ENCODE results near the gene SCN1B.
"Not testable (repeated sequence)": the region's sequence is repeated elsewhere in the genome, so short reads cannot be mapped to it uniquely, and the experiment has no call there.

SCN1B gene

DNA sequence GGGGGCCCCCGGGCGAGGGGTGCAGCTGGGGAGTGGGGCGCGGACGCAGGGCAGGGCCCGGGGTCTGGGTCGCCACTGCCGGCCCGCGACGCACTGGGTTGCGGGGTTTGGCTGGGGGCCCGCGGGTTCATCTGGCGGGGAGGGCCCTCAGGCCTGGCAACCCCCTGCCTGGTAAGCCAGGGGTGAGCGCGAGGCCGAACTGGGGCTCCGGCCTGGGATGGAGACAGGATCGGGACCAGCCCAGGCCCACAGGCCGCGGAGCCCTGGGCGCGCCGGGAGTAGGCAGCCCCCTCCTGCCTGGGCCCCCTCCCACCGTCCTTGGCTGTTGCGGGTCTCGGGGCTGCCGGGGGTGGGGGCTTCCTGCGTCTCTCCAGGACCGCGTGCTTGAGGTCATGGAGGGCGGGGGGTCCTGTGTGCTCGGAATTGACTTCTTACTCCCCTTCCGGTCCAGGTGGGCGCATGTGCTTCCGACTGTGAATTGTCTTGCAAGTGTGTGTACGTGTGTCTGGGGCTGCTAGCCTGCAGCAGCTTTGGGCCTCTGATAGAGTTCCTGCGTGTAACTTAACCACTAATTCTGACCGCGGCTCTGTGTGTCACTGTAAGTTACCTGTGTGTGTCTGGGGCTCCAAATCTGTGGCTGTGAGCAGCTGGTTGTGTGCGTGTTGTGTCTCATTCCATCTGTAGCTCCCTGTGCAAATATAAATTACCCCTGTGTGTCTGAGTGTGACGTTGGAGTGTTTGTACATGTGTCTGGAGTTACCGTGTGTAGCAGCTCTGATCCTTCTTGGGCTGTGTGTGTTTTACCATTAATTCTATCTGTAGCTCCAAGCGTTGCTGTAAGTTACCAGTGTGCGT is 29.4 kb upstream of the SCN1B start:
- no peak for DNase-seq (ENCODE audit: low spot score)

GRCh38 chr19:35002037-35002535 is 28.2 kb upstream of the SCN1B start:
- DNase-seq (ENCODE audit: low spot score), result no peak

DNA sequence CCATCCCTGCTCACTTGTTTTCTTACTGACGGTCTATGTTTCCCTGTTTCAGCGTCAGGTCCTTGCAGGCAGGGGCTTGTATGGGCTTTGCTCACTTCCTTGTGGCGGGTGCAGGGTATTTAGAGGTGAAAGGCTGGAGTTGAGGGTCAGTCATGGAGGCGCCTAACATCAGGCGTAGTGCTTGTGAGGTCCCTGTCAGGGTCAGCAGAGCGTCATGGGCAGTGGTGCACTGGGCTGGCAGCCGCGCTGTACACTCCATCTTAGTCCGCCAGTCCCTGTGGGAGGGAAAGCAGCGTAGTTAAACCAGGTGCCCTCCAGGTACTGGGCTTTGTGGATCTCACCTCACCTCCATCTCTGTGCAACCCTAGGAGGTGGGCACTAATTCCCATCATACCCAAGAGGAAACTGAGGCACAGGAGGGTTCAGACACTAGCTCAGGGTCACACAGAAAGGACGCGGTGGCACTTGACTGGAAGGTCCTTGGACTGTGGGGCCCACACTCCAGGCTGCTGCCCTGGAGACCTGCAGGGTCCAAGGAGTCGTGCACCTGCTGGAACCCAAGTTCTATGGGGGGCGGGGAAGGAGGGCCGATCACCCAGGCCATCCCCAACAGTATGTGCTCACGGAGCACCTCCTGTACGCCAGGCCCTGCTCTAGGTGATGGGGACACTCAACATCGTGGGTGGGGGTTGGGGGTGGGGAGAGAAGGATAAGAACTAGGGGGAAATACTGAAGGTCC is 25.6 kb upstream of the SCN1B start:
- DNase-seq (ENCODE audit: low spot score), result no peak

GRCh38 chr19:35005256-35005977 is 24.9 kb upstream of the SCN1B start:
- DNase-seq (ENCODE audit: low spot score), result no peak

DNA sequence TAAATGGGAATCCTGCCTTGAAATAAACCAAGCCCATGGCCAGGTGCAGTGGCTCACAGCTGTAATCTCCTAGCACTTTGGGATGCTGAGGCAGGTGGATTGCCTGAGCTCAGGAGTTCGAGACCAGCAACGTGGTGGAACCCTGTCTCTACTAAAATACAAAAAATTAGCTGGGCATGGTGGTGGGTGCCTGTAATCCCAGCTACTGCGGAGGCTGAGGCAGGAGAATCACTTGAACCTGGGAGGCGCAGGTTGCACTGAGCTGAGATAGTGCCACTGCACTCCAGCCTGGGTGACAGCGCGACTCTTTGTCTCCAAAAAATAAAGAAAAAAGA is 24.3 kb upstream of the SCN1B start:
- DNase-seq (ENCODE audit: low spot score), result not testable (repeated sequence)

DNA sequence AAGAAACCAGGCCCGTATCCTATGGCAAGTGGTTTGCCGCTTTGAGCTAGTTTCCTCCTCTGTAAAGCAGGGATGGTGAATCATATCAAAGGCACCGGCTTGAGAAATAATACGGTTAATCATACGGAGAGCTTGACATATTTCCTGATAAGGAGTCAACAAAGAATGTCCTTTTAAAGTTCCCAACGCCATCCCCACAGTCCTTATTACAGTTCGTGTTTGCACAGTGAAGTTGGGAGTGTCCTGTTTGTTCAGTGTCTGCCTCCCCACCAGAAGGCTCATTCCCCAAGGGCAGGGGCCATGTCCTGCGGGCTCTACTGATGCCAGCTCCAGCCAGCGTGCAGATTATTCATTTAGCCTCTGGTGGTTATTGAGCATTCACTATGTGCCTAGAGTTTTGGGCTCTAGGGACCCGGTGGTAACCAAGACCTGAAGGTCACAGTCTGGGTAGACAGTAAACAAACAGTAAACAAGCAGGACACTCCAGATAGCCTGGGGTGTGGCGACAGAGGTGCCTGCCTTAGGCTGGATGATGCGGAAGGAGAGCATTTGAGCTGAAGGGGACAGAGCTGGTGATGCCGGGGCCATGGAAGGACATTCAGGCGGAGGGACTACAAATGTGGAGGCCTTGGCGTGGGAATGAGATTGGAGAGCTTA is 23.8 kb upstream of the SCN1B start:
- peak; percentile 96 for DNase-seq (ENCODE audit: low spot score)

DNA sequence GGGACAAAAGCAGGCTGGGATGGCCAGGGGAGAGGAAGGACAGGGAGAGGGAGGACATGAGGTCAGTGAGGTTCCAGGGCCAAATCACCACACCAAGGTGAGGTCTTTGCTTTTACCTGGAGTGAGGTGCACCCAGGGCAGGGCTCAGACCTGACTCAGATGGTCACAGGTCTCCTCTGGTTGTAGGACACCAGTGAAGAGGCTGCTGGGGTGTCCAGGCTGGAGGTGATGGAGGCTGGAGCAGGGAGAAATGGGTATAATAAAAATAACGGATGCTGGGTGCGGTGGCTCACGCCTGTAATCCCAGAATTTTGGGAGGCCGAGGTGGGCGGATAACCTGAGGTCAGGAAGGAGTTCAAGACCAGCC is 23.3 kb upstream of the SCN1B start:
- DNase-seq (ENCODE audit: low spot score), result no peak

GRCh38 chr19:35007427-35007826 is 22.8 kb upstream of the SCN1B start:
- DNase-seq (ENCODE audit: low spot score), result not testable (repeated sequence)

DNA sequence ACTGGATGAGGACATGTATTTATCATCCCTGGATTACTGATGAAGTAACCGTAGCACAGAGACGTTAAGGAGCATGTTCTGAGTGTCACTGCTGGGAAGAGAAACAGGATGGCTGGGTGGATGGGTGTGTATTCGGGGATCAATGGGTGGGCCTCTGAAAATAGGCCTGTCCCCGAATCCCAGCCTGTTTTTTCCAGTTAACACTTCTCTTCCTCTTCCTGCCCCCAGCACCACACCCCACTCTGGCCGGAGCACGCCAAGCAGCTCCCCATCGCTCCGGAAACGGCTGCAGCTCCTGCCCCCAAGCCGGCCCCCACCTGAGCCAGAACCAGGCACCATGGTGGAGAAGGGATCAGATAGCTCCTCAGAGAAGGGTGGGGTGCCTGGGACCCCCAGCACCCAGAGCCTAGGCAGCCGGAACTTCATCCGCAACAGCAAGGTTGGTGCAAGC is 21.4 kb upstream of the SCN1B start:
- no peak for DNase-seq (ENCODE audit: low spot score)

GRCh38 chr19:35009424-35010415 is 20.6 kb upstream of the SCN1B start:
- DNase-seq (ENCODE audit: low spot score), result no peak

- DNase-seq (ENCODE audit: low spot score), result no peak
Observed at GRCh38 chr19:35011091-35011689, 19.1 kb upstream of the SCN1B start.

DNA sequence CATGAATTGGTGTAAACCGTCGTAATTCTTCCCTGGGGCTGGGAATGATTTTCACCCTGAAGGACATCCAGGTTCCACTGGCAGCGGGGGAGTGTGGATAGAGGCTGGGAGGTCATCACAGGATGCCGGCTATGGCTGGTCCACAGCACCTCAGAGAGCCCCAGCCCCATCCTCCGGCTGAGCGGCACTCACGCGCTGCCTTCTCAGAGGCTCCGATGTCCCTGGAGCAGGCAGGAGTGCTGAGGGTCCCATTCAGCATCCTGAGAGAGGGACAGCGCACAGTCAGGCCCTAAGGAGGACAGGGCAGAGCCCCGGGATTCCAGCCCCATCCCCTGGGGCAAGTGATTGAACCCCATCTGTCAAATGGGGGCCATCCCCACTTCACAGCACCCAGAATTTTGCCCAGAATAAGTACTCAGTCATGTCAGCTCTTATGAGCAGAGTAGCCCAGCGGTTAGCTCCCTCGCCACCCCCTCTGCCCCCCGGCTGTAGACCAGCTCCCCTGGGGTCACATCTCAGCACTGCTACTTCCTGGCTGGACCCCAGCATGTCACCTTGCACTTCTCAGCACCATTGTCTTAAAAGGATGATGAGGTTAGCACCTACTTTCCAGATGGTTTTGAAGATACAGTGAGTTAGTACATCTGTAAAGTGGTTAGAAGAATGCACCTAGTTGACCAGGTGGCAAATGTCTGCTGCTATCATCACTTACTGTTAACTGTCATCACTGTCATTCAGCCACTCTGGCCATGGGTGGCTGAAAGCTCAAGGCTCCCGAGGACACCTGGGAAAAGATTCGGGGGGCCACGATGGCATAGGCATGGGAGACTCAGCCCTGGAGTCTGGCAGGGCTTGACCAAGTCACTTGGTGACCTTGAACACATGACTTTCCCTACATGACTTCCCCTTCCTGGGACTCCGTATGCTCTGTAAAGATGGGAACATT is 18.3 kb upstream of the SCN1B start:
- no peak for DNase-seq (ENCODE audit: low spot score)

- peak; percentile 91 for DNase-seq (ENCODE audit: low spot score)
Observed at GRCh38 chr19:35013041-35013819, 17.0 kb upstream of the SCN1B start.

DNA sequence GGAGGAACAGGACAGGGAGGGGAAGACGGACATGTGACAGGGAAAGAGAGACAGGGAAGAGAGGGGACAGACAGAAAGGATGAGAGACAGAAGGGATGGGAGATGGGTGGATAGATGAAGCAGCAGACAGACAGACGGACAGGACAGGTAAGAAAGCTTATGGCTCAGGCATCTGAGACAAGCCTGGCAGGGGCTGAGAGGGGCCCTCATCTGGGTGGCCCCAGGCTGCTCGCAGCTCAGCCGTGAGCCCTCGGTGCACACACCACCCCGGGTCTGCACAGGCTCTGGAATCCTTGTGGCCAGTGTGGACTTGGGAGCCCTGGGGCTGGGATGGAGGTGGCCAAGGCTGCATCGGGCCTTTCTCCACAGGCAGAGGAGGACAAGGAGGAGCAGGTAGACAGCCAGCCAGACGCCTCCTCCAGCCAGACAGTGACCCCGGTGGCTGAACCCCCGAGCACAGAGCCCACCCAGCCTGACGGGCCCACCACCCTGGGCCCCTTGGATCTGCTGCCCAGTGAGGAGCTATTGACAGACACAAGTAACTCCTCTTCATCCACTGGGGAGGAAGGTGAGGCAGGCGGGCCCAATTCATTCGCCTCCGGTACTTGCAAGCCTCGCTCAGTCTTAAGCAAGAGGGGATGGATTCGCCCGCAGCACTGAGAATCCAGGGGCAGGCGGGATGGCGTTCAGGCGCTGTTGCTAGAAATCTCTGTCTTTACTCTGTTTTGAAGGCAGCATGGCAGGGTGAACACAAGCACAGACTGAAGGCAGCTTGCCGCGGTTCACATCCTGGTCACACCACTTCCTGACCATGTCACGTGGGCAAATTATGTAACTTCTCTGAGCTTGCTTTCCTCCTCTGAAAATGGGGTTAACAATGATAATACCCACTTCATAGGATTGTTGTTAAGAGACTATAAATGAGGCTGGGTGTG is 16.2 kb upstream of the SCN1B start:
- no peak for DNase-seq (ENCODE audit: low spot score)

DNA sequence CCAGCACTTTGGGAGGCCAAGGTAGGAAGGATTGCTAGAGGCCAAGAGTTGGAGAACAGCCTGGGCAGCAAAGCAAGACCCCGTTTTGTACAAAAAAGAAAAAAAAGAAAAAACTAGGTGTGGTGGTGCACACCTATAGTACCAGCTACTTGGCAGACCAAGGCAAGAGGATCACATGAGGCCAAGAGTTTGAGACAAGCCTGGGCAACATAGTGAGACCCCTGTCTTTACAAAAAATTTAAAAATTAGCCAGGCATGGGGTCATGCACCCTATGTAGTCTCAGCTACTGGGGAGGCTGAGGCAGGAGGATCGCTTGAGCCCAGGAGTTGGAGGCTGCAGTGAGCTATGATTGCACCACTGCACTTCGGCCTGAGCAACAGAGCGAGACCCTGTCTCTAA is 15.5 kb upstream of the SCN1B start:
- not testable (repeated sequence) for DNase-seq (ENCODE audit: low spot score)

DNA sequence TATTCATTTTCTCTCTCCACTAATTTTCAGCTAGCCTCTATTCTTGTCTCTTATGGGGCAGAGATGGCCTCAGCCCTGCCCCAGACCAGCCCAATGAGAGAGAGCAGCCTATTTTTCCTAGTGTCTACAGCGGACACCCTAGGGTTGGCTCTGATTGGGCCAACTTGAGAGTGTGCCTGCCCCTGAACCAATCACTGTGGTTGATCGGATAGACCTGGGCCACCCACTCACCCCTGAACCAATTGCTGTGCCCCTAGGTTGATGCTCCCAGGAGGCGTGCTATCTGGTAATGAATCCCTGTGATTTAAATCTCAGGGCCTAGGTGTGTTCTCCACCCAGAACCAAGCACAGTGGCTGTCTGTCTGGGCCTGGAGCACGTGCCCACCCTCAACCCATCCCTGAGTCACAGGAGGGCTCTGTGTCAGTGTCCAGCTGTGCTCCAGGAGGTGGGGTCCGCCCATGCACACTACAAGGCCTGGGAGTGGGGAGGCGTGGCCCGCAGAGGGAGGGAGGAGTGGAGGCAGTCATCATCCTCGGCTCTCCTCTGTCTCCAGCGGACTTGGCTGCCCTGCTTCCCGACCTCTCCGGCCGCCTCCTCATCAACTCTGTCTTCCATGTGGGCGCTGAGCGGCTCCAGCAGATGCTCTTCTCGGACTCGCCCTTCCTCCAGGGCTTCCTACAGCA is 14.9 kb upstream of the SCN1B start:
- DNase-seq (ENCODE audit: low spot score), result no peak

DNA sequence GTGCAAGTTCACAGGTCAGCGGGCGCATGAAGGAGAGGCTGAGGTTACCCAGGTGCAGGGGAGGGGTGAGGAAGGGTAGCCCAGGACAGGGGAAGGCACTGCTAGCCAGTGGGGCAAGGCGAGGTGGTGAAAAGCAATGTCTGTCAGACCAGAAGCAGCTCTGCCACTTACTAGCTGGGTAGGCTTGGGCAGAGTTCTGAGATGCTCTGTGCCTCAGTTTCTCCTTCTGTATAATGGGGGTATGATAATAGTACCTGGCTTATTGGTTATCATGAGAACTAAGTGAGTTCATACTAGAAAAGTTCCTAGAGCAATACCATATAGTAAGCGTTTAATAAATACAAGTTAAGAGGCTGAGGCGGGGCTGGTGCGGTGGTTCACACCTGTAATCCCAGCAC is 14.3 kb upstream of the SCN1B start:
- no peak for DNase-seq (ENCODE audit: low spot score)

Measured in HuH-7.5 (cell line).